Measurements from ENCODE around the gene PLEKHA5.

- TF ChIP-seq EZH2 (IDR thresholded peaks at IDR 0.05; ENCODE audit: borderline replicate concordance, low read depth, low read length, poor library complexity, severe bottlenecking) (no peak), CTCF (conservative IDR thresholded peaks at IDR 0.05; ENCODE audit: low read depth, low read length) (no peak)
Measured at GRCh38 chr12:19217446-19217845, 87.9 kb downstream of the PLEKHA5 start.

Measured in A673 (cell line).